ENCODE measurements around the gene BLM.
"Not testable (repeated sequence)": the region's sequence is repeated elsewhere in the genome, so short reads cannot be mapped to it uniquely, and the experiment has no call there.

Gene BLM

GRCh38 chr15:90716976-90717821 lies at the start of gene BLM:
BLM (plus strand) TSS chr15:90717346; CDS start chr15:90747393, 30,047 bp downstream.
- peak; percentile 96 for DNase-seq (ENCODE audit: low read depth)
- TF ChIP-seq CTCF (conservative IDR thresholded peaks at IDR 0.05; ENCODE audit: control insufficient read depth, insufficient read depth, low read depth, low read length), result peak; percentile 16
- H3K4me3 ChIP-seq (ENCODE audit: control insufficient read depth, low read depth, low read length), result peak within 1 kb of the TSS; percentile 88

GRCh38 chr15:90667755-90668345 lies 49.3 kb upstream of the BLM start:
- DNase-seq (ENCODE audit: low read depth); H3K4me3 ChIP-seq (ENCODE audit: control insufficient read depth, low read depth, low read length): not testable (repeated sequence)

GRCh38 chr15:90670631-90671030 lies 46.5 kb upstream of the BLM start:
- DNase-seq (ENCODE audit: low read depth); H3K4me3 ChIP-seq (ENCODE audit: control insufficient read depth, low read depth, low read length): not testable (repeated sequence)

- no peak for DNase-seq (ENCODE audit: low read depth)
- no peak overlapping the region for H3K4me3 ChIP-seq (ENCODE audit: control insufficient read depth, low read depth, low read length)
- TF ChIP-seq CTCF (conservative IDR thresholded peaks at IDR 0.05; ENCODE audit: control insufficient read depth, insufficient read depth, low read depth, low read length), result no peak
Measured at GRCh38 chr15:90671216-90671615, 45.9 kb upstream of the BLM start.

- not testable (repeated sequence) for DNase-seq (ENCODE audit: low read depth); H3K4me3 ChIP-seq (ENCODE audit: control insufficient read depth, low read depth, low read length)
Measured at GRCh38 chr15:90673357-90673756, 43.8 kb upstream of the BLM start.

- DNase-seq (ENCODE audit: low read depth), result peak; percentile 24
- H3K4me3 ChIP-seq (ENCODE audit: control insufficient read depth, low read depth, low read length), result no peak overlapping the region
- no peak for TF ChIP-seq CTCF (conservative IDR thresholded peaks at IDR 0.05; ENCODE audit: control insufficient read depth, insufficient read depth, low read depth, low read length)
Measured at GRCh38 chr15:90674476-90674875, 42.7 kb upstream of the BLM start.

GRCh38 chr15:90675464-90675863 lies 41.7 kb upstream of the BLM start:
- DNase-seq (ENCODE audit: low read depth), result no peak
- no peak overlapping the region for H3K4me3 ChIP-seq (ENCODE audit: control insufficient read depth, low read depth, low read length)
- no peak for TF ChIP-seq CTCF (conservative IDR thresholded peaks at IDR 0.05; ENCODE audit: control insufficient read depth, insufficient read depth, low read depth, low read length)

- no peak for TF ChIP-seq CTCF (conservative IDR thresholded peaks at IDR 0.05; ENCODE audit: control insufficient read depth, insufficient read depth, low read depth, low read length)
- H3K4me3 ChIP-seq (ENCODE audit: control insufficient read depth, low read depth, low read length), result no peak overlapping the region
- DNase-seq (ENCODE audit: low read depth), result no peak
Measured at GRCh38 chr15:90677807-90678790, 39.0 kb upstream of the BLM start.
